NCI-H1694 treated with DMSO at 0.1 percent for 48 hours (cell line): ENCODE data around the gene CDH22.

Experiments used
- DNase-seq: peaks from one replicate; lab custom pipeline; 2025; lab: John Stamatoyannopoulos, UW

Gene CDH22, protein sequence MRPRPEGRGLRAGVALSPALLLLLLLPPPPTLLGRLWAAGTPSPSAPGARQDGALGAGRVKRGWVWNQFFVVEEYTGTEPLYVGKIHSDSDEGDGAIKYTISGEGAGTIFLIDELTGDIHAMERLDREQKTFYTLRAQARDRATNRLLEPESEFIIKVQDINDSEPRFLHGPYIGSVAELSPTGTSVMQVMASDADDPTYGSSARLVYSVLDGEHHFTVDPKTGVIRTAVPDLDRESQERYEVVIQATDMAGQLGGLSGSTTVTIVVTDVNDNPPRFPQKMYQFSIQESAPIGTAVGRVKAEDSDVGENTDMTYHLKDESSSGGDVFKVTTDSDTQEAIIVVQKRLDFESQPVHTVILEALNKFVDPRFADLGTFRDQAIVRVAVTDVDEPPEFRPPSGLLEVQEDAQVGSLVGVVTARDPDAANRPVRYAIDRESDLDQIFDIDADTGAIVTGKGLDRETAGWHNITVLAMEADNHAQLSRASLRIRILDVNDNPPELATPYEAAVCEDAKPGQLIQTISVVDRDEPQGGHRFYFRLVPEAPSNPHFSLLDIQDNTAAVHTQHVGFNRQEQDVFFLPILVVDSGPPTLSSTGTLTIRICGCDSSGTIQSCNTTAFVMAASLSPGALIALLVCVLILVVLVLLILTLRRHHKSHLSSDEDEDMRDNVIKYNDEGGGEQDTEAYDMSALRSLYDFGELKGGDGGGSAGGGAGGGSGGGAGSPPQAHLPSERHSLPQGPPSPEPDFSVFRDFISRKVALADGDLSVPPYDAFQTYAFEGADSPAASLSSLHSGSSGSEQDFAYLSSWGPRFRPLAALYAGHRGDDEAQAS

DNA sequence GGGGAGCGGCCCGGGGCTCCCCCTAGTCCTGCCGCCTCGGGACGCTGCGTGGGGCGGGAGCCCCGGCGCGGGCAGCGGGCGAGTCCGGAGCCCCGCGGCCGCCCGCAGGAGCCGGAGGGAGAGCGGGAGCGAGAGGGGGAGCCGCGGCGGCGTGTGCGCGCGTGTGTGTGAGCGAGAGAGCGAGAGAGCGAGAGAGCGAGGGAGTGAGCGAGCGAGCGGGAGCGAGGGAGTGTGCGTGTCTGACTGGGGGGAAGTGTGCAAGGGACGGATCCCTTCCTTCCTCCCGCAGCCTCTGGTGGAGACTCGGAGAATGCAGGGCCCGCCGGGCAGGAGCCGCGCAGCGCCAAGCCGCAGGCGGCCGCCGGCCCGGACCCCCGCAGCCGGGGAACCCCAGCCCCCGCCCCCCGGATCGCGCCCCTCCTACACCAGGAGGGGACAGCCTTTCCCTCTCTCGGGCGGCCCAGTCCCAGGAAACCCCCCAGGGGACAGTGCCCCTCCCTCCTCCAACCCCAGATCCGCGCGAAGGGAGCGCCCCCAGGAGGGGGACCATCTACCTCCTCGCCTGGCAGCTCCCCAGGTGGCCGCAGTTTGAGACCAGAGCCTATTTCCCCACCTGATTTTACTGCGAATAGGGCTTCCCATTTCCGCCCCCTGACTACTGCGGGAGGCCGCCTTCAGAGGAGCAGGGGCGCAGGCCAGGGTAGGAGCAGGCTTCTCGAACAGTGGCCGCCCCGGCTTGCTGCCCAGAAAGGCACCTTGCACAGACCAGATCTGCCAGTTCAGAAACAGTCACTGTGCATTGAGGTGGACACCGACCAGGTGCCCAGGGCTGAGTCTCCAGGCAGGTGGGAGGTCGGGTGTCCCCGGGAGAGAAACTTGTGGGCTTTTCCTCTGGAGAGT, at the start of gene CDH22:
TSS of gene CDH22 (minus strand) at position 241 of the 900 bp plus-strand sequence. CDS start 57,204 bp downstream, outside the sequence.
- DNase-seq, result peak; percentile 54

DNA sequence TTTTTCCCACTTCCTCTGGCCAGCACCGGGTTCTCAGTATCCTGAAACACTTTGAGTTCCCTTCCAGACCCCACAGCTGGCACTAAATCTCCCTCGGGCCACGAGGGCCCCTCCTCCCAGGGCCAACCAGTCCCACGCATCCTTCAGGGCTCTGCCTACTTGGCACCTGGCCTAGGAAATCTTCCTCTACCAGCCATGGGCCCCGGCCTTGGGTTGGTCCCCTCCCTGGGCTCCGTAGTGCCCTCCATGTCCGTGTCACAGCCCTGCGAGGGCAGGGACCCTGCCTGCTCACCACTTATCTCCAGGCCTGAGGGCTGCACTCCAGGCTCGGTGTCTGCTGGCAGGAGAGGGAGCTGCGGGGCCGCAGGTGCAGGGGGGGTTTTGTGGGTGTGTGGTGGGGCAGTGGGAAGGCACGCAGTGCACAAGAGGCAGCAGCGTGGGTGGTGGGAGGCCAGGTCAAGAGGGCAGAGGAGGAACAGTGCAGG, 48.8 kb upstream of the CDH22 start:
- DNase-seq, result no peak

DNA sequence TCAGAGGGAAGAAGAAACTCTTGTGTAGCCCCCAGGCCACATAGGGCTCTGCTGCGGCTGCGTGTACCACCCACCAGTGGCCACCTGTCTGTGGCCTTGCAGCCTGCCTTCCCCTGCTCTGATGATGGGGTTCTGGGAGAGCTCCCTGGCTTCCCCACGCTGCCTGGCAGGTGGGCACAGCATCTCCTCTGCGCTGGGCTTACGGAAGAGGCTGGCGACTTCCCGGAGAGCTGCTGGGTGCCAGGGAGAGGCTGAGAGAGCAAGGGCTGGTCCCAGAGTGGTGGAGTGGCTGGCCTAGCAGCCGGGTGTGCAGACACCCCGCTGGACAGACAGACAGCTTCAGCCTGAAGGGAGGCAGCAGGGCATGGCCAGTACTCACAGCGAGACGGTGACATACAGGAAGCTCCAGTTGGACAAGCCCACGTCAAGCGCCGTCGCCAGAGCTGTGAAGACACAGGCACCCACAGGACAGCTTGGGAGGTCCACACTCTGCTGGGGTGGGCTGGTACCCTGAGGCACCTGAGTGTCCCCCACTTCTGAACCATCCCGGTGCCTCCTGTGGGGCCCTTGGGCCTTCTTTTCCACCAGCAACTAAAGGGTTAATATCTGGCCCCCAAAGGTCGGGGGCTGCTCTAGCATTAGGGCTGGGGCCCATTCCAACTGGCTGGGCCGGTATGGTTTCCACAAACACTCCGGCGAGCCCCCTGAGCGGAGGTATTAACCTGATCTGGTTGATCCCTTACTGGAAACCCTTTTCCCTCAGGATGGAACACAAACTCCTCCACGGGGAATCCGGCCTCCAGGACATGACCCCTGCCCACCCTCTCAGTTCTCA, 48.1 kb upstream of the CDH22 start:
- DNase-seq, result no peak

DNA sequence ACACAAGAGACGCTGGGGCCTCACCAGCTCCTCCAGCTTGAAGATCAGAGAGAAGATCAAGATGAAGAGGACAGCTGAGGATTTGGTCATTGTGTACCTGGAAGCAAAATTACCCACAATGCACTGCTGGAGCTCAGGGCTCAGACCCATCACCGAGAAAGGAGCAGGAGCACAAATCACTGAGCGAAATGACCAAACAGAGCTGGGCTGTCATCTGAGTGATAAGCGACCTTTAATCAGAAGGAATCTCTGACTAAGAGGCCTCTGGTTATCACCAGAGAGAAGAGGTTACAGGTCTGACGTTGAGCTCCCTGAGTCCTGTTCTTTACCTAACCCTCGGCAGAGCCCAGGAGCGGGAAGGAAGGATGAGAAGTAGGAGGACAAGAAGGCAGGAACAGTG, 47.5 kb upstream of the CDH22 start:
- no peak for DNase-seq

DNA sequence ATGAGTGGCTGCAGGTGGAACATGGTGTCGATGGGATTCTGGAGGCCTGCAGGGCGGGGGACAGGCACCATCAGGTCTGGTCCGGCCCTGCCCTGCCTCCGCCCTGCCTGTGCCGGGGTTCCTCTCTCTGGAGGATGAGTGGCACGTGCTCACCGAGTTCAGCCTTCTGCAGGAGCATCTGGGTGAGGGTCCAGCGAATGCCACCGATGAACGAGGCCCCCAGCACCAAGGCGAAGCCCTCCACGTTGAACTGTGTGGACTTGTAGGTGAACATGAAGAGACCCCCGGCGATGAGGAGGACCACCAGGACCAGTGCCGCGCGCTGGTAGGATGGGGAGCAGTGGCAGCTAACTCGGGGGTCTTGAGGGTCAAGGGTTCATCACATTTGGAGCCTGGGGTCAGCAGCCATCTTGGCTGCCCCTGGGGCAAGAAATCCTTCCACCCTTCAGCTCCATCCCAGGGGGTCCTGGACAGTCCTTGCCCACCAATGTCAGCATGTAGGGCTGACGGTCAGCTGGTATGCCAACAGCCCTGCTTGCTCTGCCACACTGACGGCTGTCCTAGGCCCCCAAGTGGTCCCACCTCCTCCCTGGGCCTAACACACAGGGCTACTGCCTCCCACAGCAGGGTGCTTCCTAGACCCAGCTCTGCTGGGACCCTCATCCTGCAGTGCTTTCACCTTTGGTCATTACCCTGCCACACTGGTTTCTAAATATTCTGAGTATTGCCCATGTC, 46.8 kb upstream of the CDH22 start:
- no peak for DNase-seq

DNA sequence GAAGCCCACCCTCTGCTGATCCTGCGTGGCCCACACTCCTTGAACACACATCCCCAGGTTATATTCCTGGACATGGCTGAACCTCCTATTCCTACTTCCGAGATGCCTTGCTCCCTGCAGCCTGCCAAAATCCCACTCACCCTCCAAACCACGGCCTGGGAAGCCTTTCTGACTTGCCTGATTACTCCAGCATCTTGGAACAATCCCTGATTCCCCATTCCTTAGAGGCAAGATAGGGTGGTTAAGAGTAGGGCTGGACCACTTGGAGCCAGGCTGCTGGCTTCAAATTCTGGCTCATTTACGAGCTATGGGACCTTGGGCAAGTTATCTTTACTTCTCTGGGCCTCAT, 45.9 kb upstream of the CDH22 start:
- no peak for DNase-seq

DNA sequence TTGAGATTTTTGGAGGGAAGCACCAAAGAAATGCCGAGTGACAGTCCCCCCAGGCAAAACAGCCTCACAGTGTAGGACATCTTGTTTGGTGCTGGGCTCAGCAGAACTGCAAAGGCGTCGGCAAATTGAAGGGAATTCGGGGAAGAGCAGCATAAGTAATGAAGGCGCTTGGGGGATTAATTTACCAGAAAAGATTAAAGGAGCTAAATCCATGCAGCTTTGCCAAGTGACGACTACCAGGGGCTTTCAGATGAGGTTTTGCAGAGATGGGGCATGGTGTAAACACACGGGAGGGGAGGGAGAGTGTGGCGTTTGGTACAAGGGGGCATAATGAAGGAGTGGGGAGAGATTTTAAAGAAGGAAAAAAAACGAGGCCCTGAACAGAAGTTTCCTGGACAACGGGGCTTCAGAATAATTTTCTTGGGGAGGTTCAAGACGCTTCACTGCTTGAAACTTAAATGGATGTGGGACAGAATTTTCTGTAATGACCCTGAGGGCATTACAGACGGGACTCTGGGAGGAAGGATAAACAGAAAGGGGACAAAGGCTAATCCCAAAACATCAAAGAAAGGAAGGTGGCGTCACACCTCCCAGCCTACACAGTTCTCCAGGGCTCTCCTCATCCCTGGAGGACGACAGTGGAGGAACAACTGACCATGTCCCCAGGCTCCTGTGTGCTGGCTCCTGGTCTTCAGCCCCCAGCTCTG, 45.4 kb upstream of the CDH22 start:
- DNase-seq, result no peak

DNA sequence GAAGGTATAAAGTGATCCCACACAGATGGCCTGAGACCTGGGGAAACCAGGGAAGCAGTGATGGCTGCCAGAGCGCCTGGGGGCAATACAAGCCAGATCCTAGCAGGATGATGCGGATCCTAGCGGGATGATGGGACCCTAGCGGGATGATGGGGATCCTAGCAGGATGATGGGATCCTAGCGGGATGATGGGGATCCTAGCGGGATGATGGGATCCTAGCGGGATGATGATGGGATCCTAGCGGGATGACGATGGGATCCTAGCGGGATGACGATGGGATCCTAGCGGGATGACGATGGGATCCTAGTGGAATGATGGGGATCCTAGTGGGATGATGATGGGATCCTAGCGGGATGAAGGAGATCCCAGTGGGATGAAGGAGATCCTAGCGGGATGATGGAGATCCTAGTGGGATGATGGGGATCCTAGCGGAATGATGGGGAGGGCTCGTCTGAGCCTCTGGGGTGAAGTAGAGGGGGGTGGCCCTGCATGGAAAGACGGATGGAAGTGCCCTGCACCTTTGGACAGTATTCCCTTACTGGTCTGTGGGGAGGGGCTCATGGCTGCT, 44.2 kb upstream of the CDH22 start:
- no peak for DNase-seq

DNA sequence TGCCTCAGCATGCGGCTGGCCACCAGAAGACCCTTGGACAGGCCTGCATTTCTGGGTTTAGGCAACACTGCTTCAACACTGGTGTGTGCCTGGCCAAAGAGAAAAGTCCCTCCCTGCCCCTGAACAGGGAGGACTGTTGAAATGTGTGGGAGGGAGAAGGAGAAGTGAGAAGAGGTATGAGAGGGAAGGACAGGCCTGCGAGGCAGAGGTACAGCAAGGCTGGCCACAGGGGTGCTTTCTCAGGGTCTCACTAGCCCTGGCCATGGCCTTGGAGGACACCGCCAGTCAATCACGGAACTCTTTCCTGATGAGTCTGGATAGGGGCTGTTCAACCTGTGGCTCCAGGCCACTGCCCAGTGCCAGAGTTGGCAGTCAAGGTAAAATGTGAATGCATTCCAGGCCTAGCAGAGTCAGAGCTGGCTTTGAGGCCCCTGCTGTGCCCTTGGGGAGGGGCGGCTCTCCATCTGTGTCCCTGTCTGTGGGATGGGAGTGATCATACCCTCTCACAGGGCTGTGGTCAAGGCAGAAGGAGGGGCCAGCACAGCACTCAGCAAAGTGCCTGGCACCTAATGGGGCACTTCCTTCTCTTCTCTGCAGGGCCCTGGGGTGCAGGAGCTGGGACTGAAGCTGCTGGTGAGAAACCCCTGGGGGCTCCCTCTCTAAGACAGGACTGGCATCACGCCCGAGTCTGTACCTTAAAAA, 43.2 kb upstream of the CDH22 start:
- DNase-seq, result no peak

DNA sequence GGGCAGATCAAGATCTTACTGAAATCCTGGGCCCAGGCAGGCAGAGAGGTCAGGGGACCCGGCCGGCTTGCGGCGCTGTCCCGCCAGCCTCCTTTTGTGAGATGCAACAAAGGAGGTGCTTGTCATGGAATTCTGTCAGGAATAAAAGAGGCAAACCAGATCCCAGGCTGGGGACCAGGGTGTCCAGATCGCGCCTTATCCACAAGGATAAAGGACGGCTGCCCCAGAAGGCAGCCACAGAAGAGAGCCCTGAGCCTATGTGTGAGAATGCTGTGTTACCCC, 42.6 kb upstream of the CDH22 start:
- no peak for DNase-seq

DNA sequence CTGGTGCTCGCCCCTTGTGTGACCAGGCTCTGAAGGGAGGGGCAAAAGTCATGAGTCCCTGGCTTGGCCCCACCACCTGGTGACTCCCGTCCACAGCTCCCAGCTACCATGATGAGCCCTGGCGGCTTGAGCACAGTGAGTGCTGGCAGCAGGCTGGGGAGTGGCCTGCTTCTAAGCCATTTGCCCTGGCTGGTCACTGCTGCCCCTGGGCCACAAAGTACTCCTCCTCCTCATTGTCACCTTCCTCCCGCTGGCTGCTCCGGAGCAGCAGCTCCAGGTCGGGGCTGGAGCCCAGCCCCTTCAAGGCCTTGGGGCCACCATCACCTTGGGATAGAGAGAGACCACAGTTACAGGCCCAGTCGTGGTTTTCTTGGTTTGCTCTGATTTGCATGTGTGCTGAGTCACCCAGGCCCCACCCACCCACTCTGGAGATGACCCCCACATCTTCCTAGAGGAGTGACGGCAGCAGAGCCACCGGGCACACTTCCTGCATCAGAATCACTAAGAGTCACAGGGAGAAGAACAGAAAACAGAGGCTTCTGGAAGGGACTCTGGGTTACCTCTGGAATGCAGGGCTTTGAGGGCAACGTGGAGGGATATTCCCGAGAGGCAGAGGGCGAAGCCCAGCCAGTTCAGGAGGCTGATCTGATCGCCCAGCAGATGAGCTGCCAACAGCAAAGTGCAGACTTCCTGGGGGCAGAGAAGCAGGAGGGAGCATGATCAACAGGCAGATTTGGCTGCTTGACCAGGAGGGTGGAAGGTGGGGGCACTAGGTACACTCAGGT, 42.1 kb upstream of the CDH22 start:
- no peak for DNase-seq

DNA sequence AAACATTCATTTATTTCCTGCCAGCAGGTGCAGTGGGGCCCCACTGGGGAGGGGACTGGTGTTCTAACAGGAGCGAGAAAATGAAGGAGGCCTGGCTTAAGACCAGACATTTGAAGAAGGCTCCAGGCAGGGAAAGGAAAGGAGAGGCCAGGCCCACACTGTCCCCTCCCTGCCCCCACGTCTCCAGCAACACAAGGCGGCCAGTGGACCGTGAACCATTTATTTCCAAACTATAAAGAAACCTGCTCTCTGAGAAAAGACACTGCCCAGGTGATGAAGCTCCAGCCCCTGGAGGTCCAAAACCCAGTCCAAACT, 41.4 kb upstream of the CDH22 start:
- no peak for DNase-seq

DNA sequence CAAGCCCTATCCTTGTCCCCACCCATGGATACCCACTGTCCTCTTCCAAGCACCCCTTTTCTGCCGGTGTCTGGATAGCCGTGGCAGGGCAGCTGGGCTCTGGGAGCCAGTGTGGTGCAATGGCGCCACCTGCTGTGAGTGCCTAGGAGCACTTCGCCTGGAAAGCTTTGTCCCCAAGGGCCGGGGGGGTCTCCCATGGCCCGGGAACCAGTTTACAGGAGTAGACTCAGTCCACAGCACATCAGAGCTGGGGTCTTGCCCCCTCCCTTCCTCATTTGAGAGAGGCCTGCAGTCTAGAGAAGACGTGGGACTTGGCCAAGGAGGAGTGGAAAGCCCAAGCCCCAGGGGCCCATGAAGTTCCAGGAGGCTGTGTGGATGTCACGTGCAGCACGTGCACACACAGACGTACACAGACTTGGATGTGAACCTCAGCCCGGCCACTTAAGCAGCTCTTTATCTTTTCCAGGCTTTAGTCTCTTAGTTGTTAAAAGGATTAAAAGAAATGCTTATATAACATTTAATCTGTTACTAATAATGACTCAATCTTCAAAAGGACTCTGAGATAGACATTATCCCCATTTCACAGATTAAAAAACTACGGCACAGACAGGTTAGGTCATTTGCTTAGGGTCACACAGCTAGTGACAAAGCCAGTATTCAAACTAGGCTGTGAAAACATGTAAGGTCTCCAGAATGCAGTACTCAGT, 40.9 kb upstream of the CDH22 start:
- peak; percentile 67 for DNase-seq

DNA sequence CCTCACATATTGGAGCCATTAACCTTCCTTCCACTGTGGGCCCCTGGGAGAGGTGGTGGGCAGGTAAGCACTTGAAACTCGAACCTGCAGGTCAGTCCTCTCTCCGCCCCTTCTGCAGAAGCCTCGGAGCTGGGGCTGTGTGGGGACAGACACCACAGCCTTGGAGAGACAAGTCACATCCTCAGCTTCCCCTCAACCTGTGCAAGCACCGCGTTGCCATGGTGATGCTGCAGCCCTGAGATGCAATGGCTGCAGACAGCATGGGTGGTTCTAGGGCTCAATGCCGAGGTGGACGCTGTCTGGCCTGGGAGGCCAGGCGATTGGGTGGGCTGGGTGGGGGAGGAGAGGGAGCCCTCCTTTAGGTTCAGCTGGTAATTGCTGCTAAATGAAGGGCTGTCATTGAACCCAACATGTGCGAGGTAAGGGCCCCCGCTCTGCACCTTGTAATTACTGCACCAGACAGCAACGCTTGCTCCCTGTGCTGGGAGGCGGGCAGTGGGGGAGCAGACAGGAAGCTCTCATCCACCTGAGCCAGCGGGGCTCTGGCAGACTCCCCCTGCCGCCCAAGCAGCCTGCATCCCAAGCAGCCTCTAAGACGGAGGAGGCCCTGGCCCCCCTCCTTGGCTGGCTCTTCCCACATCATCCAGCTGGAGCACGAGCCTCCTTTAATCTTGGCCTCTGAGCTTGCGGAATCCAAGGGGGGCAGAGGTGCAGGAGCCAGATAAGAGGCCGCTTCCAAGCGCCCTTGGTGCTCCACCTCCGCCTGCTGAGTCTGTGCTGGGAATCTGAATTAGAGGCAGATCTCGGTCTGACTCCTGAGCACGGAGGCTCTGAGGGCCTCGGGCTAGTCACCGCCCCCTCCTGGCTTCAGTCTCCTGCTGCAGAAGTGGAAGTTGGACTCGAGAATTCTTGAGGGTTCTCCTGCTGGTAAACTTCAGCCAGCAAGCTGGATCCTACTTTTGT, 39.8 kb upstream of the CDH22 start:
- DNase-seq, result peak; percentile 57

DNA sequence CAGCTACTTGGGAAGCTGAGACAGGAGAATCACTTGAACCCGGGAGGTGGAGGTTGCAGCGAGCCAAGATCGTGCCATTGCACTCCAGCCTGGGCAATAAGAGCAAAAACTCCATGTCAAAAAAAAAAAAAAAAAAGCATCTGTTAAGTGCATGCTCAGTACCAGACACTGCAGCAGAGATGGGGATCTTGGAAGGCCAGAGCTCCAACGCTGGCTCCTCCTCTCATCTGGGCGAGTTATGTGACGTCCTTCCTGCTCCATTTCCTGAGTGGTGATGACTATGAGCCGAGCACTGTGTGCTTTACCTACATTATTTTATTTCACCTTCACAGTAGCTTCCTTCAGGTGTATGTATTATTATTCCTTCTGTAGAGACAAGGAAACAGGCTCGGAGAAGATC, 38.5 kb upstream of the CDH22 start:
- DNase-seq, result no peak

DNA sequence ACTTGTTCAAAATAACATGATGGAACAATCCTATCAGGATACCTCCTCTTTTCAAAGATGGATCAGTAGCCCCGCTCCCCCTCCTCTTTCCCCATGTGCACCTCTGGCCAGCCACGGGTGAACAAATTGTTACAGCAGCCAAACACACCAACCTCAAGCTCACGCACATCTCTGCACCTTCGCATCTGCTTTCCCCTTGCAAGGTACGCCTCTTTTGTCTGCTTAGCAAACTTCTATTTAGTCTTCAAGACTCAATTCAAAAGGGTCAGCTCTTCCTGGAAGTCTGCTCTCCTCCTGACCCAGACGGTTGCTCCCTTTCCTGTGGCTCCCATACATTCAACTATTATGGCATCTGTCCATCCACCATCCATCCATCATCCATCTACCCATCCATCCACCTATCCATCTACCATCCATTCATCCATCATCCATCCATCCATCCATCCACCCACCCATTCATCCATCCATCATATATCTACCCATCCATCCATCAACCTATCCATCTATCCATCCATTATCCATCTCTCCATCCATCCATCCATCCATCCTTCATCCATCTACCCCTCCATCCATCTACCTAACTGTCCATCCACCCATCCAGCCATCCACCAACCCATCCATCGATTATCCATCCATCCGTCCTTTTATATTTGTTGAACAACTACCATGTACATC, 36.3 kb upstream of the CDH22 start:
- no peak for DNase-seq
